Upper lobe of right lung (tissue), 1 donor: ENCODE results near the gene PNKD. TPM values are rescaled to one million over a fixed set of nuclear protein-coding genes. Genes with fewer than 3 reads are reported as not detected.
"Not testable (repeated sequence)": the region's sequence is repeated elsewhere in the genome, so short reads cannot be mapped to it uniquely, and the experiment has no call there.

Experiments
- ATAC-seq: fragments of 200-7000 bp; cut with Tn5 transposase; one replicate; pipeline ENCODE4 v1.9.1; 2020; ENCODE audit warnings: mild to moderate bottlenecking, moderate library complexity
- DNase-seq: peaks from one replicate; pipeline ENCODE4 v3.0.0-alpha.2; 2020
- H3K27ac ChIP-seq: fragments of 200-600 bp; one replicate; pipeline ENCODE4 v1.8.0; 2022
- H3K27me3 ChIP-seq: fragments of 200-600 bp; one replicate; pipeline ENCODE4 v1.8.0; 2022; ENCODE audit warnings: mild to moderate bottlenecking
- H3K36me3 ChIP-seq: fragments of 200-600 bp; one replicate; pipeline ENCODE4 v1.8.0; 2022
- H3K4me1 ChIP-seq: fragments of 200-600 bp; one replicate; pipeline ENCODE4 v1.8.0; 2022
- H3K4me3 ChIP-seq: fragments of 200-600 bp; one replicate; pipeline ENCODE4 v1.8.0; 2022; ENCODE audit warnings: mild to moderate bottlenecking
- H3K9me3 ChIP-seq: fragments of 200-600 bp; one replicate; pipeline ENCODE4 v1.8.0; 2022
- intact Hi-C: fragments of 100-400 bp; cut with DNase I; formaldehyde crosslinking; loops from one replicate; pipeline ENCODE4 v1.11.0; 2022
- total RNA-seq: library from RNA; stranded (reverse); fragmentation: NEBNext Ultra II Directional; extraction: Animal tissue kit (Norgen Biotek cat#: 25700); gene quantifications from one replicate; pipeline ENCODE4 v1.2.1, GENCODE V29; 2021
- TF ChIP-seq, protein P1 (sequence below): fragments of 200-600 bp; IDR thresholded peaks from one replicate; pipeline ENCODE4 v1.8.0; 2022; ENCODE audit warnings: antibody characterized with exemption
- donor health status: DM: no; HTN: yes; CAD: no; lungs with severe emphysema.

The PNKD gene
- total RNA-seq, 1 donor from 2014 or later: 65.4 TPM

GRCh38 chr2:218271865-218272530 is 1.7 kb downstream of the PNKD start:
- peaks cover 47% of the 10 kb centered on the region for H3K36me3 ChIP-seq
- H3K4me3 ChIP-seq: no peak overlapping the region
- no peaks in the 10 kb centered on the region for H3K9me3 ChIP-seq
- no peaks in the 10 kb centered on the region for H3K27me3 ChIP-seq
- DNase-seq (no peak), ATAC-seq (no peak)
- H3K4me1 ChIP-seq: peaks cover 34% of the 10 kb centered on the region
- TF ChIP-seq, protein P1, sequence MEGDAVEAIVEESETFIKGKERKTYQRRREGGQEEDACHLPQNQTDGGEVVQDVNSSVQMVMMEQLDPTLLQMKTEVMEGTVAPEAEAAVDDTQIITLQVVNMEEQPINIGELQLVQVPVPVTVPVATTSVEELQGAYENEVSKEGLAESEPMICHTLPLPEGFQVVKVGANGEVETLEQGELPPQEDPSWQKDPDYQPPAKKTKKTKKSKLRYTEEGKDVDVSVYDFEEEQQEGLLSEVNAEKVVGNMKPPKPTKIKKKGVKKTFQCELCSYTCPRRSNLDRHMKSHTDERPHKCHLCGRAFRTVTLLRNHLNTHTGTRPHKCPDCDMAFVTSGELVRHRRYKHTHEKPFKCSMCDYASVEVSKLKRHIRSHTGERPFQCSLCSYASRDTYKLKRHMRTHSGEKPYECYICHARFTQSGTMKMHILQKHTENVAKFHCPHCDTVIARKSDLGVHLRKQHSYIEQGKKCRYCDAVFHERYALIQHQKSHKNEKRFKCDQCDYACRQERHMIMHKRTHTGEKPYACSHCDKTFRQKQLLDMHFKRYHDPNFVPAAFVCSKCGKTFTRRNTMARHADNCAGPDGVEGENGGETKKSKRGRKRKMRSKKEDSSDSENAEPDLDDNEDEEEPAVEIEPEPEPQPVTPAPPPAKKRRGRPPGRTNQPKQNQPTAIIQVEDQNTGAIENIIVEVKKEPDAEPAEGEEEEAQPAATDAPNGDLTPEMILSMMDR: no peak
- intact Hi-C loops: no loop called here
- peak overlapping the region; percentile 32 for H3K27ac ChIP-seq

- peaks cover 47% of the 10 kb centered on the region for H3K36me3 ChIP-seq
- intact Hi-C loops: no loop called here
- peak; percentile 70 for ATAC-seq
- H3K4me1 ChIP-seq: peaks cover 34% of the 10 kb centered on the region
- H3K4me3 ChIP-seq: no peak overlapping the region
- H3K9me3 ChIP-seq: no peaks in the 10 kb centered on the region
- TF ChIP-seq, protein P1: peak; percentile 87
- DNase-seq: peak; percentile 89
- no peaks in the 10 kb centered on the region for H3K27me3 ChIP-seq
- peak overlapping the region; percentile 71 for H3K27ac ChIP-seq
Measured at GRCh38 chr2:218272531-218273212, 2.4 kb downstream of the PNKD start.

DNA sequence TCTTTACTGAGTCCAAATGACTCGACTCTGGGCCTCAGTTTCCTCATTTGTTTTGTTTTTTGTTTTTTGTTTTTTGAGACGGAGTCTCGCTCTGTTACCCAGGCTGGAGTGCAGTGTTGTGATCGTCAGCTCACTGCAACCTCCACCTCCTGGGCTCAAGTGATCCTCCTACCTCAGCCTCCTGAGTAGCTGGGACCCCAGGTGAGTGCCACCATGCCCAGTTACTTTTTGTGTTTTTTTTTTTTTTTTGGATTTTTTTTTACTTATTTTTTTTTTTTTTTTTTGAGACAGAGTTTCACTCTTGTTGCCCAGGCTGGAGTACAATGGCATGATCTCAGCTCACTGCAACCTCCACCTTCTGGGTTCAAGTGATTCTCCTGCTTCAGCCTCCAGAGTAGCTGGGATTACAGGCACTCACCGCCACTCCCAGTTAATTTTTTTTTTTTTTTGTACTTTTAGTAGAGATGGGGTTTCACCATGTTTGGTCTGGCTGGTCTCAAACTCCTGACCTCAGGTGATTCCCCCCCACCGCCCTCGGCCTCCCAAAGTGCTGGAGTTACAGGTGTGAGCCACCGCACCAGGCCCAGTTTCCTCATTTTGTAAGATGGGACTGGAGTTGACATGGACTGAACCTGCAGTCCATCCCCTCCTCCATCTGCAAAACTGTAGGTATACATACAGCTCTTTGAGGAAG is 3.0 kb downstream of the PNKD start:
- peaks cover 33% of the 10 kb centered on the region for H3K4me1 ChIP-seq
- H3K9me3 ChIP-seq, H3K4me3 ChIP-seq, intact Hi-C loops, ATAC-seq, H3K27me3 ChIP-seq, DNase-seq: not testable (repeated sequence)
- peaks cover 49% of the 10 kb centered on the region for H3K36me3 ChIP-seq
- peak overlapping the region; percentile 71 for H3K27ac ChIP-seq

DNA sequence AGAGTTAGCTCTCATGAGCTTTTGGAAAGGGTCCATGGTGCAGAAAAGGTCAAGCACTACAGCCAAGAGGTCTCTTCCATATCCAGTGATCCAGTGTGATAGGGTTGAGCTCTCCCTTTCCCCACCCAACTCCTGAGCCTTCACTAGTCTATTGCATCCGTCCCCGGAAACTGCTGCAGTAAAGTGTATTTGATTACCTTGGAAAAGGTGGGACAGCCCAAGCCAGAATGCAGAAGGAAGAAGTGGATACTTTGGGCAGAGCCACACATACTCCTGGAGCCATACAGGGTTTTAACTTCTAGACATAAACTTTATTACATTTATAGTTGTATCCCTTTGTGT is 3.6 kb downstream of the PNKD start:
- TF ChIP-seq, protein P1: no peak
- peaks cover 54% of the 10 kb centered on the region for H3K36me3 ChIP-seq

GRCh38 chr2:218274586-218274985 is 4.3 kb downstream of the PNKD start:
- DNase-seq (no peak), ATAC-seq (no peak)
- Histone ChIP-seq H3K36me3 (peaks cover 61% of the 10 kb centered on the region), H3K9me3 (no peaks in the 10 kb centered on the region), H3K4me1 (peaks cover 23% of the 10 kb centered on the region), H3K4me3 (no peak overlapping the region), H3K27me3 (no peaks in the 10 kb centered on the region), H3K27ac (peak overlapping the region; percentile 24)
- intact Hi-C loops: no loop called here
- TF ChIP-seq, protein P1: no peak

More for the DNA sequence above, 3.6 kb downstream of the PNKD start:
- peaks cover 28% of the 10 kb centered on the region for H3K4me1 ChIP-seq
- no peaks in the 10 kb centered on the region for H3K27me3 ChIP-seq
- intact Hi-C loops: no loop called here
- no peak for DNase-seq
- H3K4me3 ChIP-seq: no peak overlapping the region
- H3K27ac ChIP-seq: peak overlapping the region; percentile 24
- no peaks in the 10 kb centered on the region for H3K9me3 ChIP-seq
- ATAC-seq: no peak
